OCI-LY1 (cell line): ENCODE measurements around the gene ASB9.
A peak's percentile ranks its signal among the peaks of the same experiment; 100 is the strongest.

Experiments used
- CTCF ChIP-seq: fragments of 200-600 bp; sonication (generic), shearing (Covaris generic); IDR thresholded peaks from 2 replicates; pipeline ENCODE4 v1.5.1; 2017; ENCODE audit warnings: mild to moderate bottlenecking, antibody characterized with exemption, low read length, moderate library complexity, mixed read lengths
- EZH2 ChIP-seq: fragments of 200-600 bp; sonication (generic), shearing (Covaris generic); IDR thresholded peaks from 2 replicates; pipeline ENCODE4 v1.8.0; 2017; ENCODE audit warnings: borderline replicate concordance, mixed run types, mild to moderate bottlenecking, antibody characterized with exemption, low read length, moderate library complexity, mixed read lengths

GRCh38 chrX:15242899-15243555, 26.9 kb downstream of the ASB9 start:
- TF ChIP-seq CTCF (peak; percentile 35; the same call in 1 of the 2 replicates), EZH2 (no peak)
